Suppressor macrophage treated with lipopolysaccharide for 1 hour (primary cell): ENCODE results near the gene AGAP3.

Experiments used
- DNase-seq, 3 donors: peaks; one replicate each; pipeline ENCODE4 v3.0.0-alpha.2; 2020 to 2022

The AGAP3 gene

DNA sequence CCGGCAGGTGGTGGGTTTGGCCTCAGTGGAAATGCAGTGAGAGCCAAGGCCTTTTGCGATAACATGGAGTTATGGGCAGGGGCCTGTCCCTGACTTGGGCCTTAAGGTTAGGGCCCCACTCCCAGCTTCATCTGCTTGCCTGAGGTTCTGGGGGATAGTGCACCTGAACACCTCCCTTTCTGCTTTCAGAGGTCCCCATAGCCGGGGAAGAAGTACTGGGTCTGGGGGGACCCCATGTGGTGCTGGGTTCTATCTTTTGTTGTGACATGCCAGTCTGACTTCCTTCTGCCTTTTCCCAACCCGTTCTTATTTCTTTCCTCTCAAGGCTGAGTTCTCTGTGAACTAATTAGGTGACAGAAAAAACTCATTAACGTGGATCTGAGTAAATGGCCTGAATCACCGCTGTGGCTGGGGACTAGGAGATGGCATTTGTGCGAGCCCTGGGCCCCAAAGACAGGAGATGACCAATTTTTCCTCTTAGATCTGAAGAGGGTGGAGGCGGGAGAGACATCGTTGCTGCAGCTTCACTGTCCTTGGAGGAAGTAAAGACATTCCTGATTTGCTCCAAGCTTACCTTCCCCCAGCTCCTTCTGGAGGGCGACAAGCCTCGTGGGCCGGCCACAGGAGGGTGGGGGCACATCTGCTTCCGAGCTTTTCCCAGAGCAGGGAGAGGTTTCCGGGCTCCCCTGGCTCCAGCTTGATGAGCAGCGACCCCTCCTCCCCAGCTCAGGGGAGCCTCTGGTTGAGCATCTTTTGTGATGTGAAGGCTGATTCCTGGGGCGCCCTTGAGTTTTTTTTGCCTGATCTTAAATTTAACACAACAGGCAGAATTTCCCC lies 2.0 kb downstream of the AGAP3 start:
- DNase-seq = peak; percentile 68 to 75 (median 69)

DNA sequence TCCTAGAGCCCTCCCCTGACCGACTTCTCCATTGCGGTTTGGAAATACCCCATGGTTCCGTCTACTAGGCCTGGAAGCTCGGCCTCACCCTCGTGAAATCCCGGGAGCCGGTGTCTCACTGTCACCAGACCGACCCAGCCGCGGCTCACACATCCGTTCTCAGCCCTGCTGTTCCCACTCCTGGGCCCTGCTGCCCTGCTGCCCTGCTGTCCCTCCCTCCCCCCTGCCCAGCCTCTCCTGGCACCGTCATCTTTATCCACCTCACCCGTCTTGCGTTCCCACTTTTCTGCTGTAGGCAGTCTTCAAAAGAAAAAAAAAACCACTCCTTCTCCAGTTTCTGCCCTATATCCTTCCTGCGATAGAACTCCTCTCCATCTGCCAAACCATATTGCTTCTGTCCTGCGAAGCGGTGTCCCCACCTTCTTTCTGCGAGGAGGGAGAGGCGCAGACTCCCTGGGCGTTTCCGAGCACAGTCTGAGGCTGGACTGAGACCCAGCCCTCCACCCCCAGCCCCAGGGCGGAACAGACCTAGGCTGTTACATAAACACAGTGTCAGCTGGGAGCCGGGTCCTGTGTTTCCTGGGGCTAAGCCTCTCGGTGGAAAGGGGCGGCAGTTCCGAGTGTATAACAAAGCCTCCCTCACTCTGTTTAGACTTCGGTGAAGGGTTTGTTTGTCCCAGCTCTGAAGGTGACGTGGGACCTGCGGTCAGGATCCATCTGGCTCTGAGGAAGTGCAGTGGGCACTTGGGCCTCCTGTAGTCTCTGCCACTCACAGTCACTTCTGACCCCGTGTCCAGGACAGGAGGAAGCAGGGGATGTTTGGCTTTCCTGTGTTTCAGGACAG lies 2.8 kb downstream of the AGAP3 start:
- peak; percentile 98 to 99 (median 99) for DNase-seq

DNA sequence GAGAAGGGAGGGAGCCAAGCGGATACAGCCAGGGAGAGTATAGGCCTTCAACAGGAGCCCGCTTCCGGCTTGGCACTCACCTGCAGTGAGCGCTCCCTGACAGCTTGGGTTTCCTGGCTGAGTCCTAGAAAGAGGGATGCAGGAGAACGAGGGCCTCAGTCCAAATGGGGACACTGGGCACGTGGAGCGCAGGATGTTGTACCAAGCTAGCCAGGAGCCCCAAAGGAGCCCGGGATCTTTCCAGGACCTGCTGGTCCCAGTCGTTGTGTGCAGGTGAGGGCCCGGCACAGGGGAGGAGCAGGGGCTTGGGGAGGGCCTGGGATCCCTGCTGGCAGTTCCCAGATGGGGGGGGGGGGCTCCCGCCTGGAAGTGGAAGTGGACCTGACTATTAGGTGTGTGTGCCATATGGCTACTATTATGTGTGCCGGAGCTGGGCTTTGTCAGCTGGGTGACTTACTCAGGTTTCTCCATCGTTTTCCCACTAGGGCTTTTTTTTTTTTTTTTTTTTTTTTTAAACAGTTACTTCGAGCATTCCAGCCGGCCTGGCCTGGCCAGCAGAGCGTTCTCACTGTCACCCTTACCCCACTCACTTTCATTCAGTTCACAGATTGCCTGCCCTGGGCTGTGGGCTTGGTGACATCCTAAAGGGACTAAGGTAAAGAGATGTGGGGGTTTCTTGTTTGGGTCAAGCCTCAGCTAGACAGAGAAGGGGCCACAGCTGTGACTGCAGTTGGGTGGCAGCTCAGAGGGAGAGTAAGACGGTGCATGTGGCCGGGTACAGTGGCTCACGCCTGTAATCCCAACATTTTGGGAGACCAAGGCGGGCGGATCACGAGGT lies 3.8 kb downstream of the AGAP3 start:
- DNase-seq = no peak

DNA sequence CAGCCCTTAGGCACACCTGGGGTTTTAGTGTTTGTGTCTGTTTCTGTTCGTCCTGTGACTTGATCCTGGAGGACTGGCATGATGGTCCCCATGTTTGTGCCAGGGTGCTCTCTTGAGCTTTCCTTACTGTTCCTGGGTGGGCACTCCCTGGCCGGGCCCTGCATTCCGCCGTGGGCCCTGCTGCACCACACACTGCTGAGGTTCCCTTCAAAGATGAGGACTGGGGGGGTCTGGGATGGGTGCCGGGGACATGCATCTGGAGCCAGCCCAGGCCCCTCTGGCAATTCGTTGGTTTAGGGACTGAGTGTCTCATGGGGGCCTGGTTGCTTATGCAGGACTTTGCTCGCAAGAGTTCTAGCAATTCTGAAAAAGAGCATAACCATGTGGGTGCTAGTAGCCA lies 4.7 kb downstream of the AGAP3 start:
- DNase-seq = no peak

DNA sequence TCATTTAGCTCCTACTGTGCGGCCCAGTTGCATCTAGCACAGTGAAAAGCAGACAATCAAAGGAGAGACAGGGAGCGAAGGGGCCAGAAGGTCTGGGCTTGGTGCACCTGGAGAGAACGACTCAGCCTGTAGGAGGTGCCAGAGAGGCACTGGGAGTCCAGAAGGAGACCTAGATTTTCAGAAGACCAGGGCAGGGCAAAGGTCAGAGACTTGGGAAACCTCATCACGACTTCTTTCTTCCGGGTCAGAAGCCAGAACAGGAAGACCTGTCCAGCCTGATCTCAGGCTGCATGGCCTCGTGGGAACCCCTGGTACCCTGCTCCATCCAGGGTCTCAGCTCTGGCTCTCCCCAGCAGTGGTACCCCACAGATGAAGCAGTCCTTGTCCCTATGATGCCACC lies 5.2 kb downstream of the AGAP3 start:
- peak; percentile 69 to 74 (median 70) for DNase-seq

DNA sequence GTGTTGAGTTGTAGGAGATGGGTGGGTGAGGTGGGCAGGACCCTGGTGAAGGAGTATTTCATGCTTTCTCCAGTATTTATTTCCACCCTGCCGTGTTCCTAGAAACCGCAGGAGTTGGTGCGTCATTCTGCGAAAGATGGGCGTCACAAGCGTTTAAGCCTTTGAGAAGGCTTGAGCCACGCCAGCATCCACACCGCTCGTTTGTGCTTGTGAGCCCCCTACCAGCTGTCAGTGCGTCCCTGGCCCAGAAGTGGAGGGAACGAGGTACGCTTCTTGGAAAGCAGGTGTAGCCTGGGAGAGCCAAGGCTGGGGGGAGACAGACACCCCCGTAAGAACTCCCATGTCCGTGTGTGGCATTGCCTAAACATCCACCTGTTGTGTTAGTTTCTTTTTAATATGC lies 5.7 kb downstream of the AGAP3 start:
- no peak for DNase-seq

DNA sequence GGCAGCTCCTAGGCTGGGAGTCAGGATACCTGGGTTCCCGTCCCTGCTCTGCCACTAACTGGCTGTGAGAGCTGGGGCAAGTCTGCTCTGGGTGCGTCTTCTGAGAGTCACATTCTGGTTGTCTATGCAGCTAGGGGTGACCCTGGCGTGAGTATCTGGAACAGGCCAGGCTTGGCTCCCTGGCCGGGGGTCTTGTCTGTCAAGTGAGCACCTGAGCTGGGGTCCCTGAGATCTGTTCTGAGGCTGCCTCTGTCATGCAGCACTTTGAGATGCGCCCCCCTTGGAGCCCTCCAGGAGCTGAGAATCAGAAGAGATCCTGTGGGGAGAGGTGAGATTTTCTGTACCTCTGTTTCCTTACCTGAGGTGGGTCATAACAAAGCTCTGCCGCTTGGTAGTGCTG lies 7.5 kb downstream of the AGAP3 start:
- no peak for DNase-seq

DNA sequence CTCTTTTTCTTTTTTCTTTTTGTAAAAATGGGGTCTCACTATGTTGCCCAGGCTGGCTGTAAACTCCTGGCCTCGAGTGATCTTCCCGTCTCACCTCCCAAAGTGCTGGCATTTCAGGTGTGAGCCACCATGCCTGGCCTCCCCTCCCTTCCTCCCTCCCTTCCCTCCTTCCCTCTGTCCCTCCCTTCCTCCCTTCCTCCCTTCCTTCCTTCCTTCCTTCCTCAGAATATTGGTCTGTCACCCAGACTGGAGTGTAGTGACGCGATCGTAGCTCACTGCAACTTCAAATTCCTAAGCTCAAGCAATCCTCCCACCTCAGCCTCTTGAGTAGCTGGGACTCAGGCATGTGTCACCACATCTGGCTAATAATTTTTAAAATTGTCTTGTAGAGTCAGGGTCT lies 8.4 kb downstream of the AGAP3 start:
- no peak for DNase-seq

DNA sequence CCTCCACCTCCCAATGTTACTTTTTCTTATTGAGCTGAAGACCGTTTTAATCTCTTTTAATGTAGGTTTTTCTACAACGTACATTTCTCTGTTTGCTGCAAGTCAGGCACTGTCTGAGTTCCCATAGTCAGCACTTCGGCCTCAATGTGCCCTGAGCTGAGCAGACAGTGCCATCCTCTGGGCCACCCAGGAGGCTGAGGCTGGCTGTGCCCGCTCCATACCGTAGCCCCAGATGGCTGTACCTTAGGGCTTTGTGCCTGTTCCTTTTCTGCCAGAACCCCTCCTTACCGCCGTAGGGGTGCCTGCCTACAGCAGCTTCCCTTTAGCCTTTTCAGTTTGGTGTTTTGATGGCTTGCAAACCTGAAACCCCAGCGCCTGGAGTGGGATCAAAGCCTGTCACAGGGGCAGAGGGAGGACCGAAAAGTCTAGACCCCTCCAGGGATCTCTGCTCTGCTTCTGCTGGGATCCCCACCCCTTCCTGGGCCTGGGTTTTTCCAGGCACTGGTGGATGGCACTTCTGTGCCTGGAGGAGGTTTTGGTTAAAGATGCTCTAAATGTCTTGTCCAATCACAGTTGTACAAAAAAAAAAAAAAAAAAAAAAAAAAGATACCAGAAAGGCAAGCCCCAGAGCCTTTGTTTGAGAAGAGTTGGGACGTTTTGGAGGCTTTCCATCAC lies 9.0 kb downstream of the AGAP3 start:
- DNase-seq = no peak

DNA sequence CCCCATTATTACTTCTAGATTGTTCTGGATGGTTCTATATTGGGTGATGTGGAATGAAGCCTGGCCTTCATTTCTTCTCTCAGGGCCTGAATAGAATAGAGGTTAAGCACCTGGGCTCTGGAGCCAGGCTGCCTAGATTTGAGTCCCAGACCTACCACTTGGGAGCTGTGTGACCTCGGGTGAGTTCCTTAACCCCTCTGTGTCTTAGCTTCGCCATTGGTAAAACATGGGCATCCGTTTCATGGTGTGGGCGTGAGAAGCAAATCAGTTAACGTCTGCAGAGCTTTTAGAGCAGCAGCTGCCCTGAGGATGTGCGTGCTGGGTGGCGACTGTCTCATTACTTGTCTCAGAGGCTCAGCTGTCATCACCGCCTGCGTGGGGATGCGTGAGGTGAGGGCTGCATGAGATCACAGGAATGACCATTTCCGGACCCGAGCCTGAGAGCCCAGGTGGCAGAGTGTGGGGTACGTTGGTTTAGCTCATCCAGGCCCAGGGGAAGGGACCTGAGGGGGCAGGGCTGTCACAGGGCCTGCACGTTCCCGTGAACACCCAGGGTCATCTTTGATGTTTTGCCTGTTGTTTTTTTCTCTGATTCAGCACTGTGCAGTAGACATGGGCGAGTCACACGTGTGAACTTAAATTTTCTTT lies 9.7 kb downstream of the AGAP3 start:
- no peak for DNase-seq

DNA sequence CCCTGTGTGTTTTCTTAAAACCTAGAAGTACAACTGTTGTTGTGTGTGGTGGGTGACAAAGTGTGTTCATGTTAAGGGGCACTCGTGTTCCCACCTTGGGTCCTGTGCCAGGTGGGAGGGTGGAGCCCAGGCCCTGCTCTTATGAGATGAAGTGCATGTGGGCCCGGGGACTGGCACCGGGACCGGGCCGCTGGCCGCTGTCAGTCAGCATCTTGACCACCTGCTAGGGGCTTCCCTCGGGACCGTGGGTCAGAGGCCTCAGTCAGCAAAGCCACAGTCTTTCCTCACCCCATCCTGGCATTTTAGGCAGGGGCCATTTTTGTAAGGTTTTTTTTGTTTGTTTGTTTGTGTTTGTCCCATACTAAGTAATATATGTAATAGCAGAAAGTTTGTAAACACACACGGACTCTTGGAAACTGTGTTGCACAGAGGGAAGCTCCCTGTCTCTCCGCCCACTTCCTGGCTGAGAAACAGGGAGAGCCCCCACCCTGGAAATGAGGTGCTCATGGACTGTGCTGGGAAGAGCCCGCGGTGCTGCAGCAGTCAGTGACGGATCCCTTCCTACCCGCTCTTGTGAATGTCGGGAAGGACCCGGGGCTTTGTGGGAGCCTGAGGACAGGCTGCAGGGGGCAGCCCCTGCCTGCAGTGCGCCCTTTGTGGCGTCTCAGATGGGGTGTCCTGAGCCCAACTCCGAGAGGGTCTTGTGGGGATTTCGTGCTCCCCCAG lies 13.4 kb downstream of the AGAP3 start:
- DNase-seq = peak in 2 of 3 donors; percentile 43 to 44

DNA sequence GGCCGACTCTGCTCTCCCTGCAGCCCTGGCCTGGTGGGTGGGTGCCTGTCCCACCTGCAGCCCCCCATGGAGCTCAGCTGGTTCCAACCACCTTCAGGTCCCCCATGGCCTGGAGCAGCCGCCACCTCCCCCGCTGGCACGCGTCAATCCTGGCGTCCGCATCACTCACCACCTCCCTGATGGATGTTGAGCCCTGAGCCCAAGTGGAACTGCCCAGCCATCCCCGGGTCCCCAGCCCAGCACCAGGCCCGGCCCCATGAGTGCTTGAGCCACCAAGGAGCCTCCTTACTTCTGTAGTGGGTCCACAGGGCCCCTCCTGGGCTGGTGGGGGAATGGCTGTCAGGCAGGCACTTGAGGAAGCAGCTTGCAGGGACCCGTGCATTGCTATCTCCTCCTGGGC lies 14.6 kb downstream of the AGAP3 start:
- no peak for DNase-seq

DNA sequence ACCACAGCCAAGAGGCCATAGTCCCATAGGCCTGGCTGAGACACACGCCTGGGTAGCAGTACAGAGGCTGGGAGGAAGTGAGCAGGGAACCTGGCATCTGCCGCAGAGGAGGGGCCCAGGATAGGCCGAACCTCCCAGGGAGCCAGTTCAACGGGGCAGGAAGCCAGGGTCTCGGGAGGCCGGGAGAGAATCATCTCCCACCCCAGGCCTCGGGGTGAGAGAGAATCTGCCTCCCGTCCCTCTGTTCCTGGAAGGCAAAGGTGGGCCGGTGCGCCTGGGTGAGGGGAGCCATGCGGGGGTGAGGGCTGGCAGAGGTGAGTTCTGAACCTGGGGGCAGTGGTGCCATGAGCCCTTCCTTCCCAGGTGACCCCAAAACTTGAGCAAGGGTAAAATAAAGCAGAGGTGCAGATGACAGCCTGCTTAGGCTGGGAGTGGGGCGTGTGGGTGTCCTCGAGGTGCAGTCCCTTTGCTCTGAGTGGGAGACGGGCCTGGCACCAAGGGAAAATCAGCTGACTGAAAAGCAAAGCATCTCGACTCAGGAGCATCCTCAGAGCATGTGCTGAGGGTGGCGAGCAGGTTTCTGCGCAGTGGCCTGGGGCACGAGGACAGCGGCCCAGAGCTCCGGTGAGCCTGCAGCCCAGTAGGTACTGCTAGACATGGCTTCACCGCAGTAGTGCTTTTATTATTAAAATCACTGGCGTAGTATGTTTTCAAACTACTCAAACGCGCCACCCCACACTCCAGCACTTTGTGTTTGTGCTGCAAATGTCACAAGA lies 15.5 kb downstream of the AGAP3 start:
- no peak for DNase-seq

DNA sequence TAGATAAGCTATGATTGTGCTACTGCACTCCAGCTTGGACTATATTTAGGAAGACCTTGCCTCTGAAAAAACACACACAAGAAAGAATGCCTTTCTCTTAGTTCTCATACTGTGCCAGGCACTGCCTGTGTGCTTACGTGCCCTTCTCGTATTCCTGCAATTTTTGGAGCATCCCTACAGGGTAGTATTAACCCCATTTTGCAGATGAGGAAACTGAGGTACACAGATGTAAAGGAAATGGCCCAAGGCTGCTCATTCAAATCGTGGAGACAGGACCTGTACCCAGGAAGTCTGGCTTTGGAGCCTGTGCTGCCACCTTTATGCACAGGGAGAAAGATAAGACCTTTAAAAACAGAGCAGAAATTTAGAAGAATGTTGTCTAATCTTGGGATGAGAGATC lies 16.7 kb downstream of the AGAP3 start:
- no peak for DNase-seq

DNA sequence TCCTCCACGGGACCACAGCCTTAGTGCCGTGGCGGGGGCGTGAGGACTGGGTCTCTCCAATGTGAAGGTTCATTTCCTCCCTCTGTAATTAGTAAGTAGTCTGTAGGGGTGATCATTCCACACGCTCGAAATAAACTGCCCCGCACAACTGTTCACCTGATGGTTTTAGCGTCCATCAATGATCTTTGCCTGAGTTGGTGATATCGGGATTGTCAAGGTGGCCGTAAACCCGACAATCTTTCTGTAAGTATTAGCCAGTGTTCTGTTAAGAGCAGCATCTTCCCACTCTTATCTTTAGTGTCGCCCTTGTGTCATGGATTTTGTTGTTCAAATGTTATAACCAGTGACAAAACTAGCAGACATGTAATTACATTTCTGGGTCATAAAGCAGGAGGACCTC lies 17.7 kb downstream of the AGAP3 start:
- no peak for DNase-seq

DNA sequence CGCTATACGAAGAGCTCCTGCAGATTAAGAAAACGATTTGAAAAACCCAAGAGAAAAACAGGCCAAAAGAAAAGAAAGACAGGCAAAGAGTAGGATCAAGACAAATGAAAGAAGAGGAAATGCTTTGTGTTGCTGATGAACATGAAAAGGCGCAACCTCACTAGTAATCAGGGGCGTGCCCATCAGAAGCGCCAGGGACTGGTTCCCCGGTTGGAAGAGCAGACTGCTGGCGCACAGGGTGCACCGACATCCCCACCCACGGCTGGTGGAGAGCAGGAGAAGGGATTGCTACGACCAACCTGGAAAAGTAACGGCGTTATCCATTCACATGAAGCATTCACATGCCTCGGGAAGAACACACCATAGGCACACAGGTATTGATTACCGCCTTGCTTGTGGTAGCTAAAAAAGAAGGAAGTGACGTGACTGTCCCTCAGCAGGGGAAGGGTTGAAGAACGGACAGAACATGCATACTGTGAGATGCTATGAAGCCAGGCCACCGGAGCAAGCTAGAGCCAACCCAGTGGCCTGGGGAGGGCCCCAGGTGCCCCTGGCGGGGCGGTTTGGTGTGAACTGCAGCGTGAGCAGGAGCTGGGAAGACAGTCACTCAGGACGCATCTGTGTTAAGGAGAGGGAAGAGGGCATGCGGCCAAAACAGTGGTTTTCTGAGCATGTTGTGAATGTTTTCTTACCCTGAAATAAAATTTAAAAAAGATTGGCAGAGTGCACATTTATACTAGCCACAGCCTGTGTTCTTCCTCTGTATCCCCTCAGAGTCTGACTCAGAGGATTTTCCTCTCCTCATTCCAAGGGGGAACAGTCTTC lies 18.3 kb downstream of the AGAP3 start:
- no peak for DNase-seq

DNA sequence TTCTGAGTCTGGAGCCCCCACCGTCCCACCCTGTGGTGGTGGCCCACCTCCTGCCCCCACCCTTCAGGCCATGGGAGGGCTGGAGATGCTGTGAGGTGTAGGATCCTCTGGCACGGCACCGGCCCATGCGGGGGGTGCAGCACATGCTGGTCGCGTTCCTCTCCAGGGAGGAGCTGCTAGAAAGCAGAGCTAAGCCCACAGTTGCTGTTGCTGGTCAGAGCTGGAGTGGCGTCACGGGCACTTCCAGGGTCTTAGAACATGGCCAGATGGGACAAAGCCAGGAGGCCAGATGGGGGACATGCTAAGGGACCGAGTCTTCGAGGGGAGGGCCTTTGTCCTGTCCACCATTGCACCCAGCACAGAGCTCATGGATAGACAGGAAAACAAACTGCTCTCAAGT lies 21.6 kb downstream of the AGAP3 start:
- DNase-seq = no peak

DNA sequence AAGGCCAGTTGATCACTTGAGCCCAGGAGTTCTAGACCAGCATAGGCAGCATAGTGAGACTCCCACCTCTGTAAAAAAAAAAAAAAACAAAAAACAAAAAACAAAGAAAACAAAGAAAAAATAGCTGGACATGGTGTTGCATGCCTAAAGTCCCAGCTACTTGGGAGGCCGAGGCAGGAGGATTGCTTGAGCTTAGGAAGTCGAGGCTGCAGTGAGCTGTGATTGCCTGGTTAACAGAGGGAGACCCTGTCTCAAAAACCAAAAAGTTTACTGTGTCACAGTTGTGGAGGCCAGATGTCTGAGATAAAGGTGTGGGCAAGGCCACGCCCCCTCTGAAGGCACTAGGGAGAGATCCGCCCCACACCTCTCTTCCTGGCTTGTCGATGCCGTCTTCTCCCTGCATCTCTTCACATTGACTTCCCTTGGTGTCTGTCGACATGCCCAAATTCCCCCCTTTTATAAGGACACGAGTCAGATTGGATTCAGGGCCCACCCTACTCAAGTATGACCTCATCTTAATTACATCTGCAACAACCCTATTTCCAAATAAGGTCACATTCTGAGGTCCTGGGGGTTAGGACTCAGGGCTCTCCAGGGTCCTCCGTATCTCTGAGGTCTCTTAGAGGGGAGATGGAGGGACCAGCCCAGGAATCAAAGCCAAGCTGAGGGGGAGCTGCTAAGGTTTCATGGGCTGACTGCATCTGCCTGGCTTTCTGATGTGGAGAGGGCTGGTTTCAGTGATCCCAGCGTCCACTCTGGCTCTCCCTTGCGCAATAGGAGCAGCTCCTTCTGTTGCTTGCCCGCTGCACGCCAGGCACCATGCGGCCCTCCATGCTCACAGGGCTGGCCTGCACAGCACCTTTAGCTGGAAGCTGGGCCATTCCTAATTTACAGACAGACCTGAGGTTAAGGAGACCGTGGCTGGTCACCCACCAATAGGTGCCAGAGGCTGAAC lies 23.1 kb downstream of the AGAP3 start:
- DNase-seq = peak in 1 of 3 donors; percentile 32
